Neural progenitor cell (in vitro differentiated cells): ENCODE results near the gene SLC39A1. TPM values are rescaled to one million over a fixed set of nuclear protein-coding genes. Genes with fewer than 3 reads are reported as not detected.

Experiments
- DNase-seq: peaks from one replicate; pipeline ENCODE4 v3.0.0-alpha.2; 2016; ENCODE audit warnings: low spot score
- H2AFZ ChIP-seq: fragments of 200-600 bp; sonication (generic); replicated peaks from 2 replicates; pipeline ENCODE4 v1.6.1; 2016; ENCODE audit warnings: antibody characterized with exemption
- H3F3A ChIP-seq: fragments of 200-600 bp; sonication (generic); 2 replicates; pipeline ENCODE4 v1.6.1; 2016; ENCODE audit warnings: antibody characterized with exemption, low read depth
- H3K27ac ChIP-seq: fragments of 200-600 bp; sonication (generic); 2 replicates; pipeline ENCODE4 v1.5.1; 2016; ENCODE audit warnings: mild to moderate bottlenecking
- H3K27me3 ChIP-seq: fragments of 200-600 bp; sonication (generic); 2 replicates; pipeline ENCODE4 v1.6.1; 2016; ENCODE audit warnings: mild to moderate bottlenecking, moderate library complexity
- H3K36me3 ChIP-seq: fragments of 200-600 bp; sonication (generic); 2 replicates; pipeline ENCODE4 v1.5.1; 2016
- H3K4me1 ChIP-seq: fragments of 200-600 bp; sonication (generic); 2 replicates; pipeline ENCODE4 v1.6.1; 2016; ENCODE audit warnings: mixed run types
- H3K4me2 ChIP-seq: fragments of 200-600 bp; sonication (generic); 2 replicates; pipeline ENCODE4 v1.6.1; 2016
- H3K4me3 ChIP-seq: fragments of 200-600 bp; sonication (generic); 2 replicates; pipeline ENCODE4 v1.5.1; 2016
- H3K79me2 ChIP-seq: fragments of 200-600 bp; sonication (generic); 2 replicates; pipeline ENCODE4 v1.6.1; 2016; ENCODE audit warnings: low read depth
- H3K9ac ChIP-seq: fragments of 200-600 bp; sonication (generic); 2 replicates; pipeline ENCODE4 v1.6.1; 2016
- H3K9me3 ChIP-seq: fragments of 200-600 bp; sonication (generic); 2 replicates; pipeline ENCODE4 v1.5.1; 2016; ENCODE audit warnings: low read depth
- H4K20me1 ChIP-seq: fragments of 200-600 bp; sonication (generic); 2 replicates; pipeline ENCODE4 v1.6.1; 2016; ENCODE audit warnings: low read depth
- H3K27ac Mint-ChIP-seq: 3 replicates; pipeline ENCODE4 v1.8.0; 2021; ENCODE audit warnings: mixed read lengths
- H3K27me3 Mint-ChIP-seq: 2 replicates; pipeline ENCODE4 v1.8.0; 2022; ENCODE audit warnings: low read depth, mild to moderate bottlenecking, inconsistent platforms, moderate library complexity, mixed read lengths; ENCODE audit not compliant: insufficient read depth
- H3K36me3 Mint-ChIP-seq: 3 replicates; pipeline ENCODE4 v1.8.0; 2021; ENCODE audit warnings: mixed read lengths
- H3K4me1 Mint-ChIP-seq: 3 replicates; pipeline ENCODE4 v1.8.0; 2021; ENCODE audit warnings: mixed read lengths
- H3K4me3 Mint-ChIP-seq: 3 replicates; pipeline ENCODE4 v1.8.0; 2021; ENCODE audit warnings: mild to moderate bottlenecking, moderate library complexity, mixed read lengths
- H3K9me3 Mint-ChIP-seq: 3 replicates; pipeline ENCODE4 v1.8.0; 2020; ENCODE audit warnings: mixed read lengths
- EZH2 ChIP-seq: fragments of 200-600 bp; sonication (generic); IDR thresholded peaks from 2 replicates; pipeline ENCODE4 v1.6.1; 2017; ENCODE audit warnings: antibody characterized with exemption, mild to moderate bottlenecking, moderate library complexity
- EZH2phosphoT487 ChIP-seq: fragments of 200-600 bp; sonication (generic); IDR thresholded peaks from 2 replicates; pipeline ENCODE4 v1.6.1; 2017; ENCODE audit warnings: antibody characterized with exemption
- total RNA-seq: library from RNA; depleted of rRNA; stranded (reverse); fragments of >200 nt; gene quantifications from 2 replicates; pipeline ENCODE4 v1.2.3, GENCODE V29; 2015; ENCODE audit warnings: low replicate concordance
- TF ChIP-seq, protein P1 (sequence below): fragments of 200-600 bp; sonication (generic); IDR thresholded peaks from 2 replicates; pipeline ENCODE4 v1.5.1; 2017; ENCODE audit warnings: antibody characterized with exemption, mild to moderate bottlenecking

SLC39A1 gene
- total RNA-seq, 1 donor from 2014 or later, result 73.2 TPM

DNA sequence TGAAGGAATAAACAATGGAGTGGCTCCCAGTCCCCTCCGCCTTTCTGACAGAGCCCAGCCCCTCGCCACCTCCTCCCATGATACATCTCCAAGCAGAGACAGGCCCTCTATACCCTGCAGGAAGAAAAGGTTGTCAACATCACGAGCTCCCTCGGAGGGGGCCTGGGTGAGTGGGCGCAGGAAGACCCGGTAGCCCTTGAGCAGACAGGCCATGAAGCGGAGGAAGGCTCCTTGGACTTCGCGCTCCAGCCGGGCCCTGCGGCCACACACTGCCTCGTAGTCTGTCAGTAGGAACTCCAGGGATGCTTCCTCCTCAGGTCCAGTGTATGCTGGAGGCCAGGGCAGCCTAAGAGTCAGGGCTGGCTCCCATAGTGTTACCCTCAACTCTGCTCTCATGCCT is 23.9 kb downstream of the SLC39A1 start:
- H4K20me1 ChIP-seq, result no peaks in the 10 kb centered on the region
- H3K27ac ChIP-seq, result no peak overlapping the region
- no peak overlapping the region for H3K4me2 ChIP-seq
- H2AFZ ChIP-seq, result no peak overlapping the region
- no peaks in the 10 kb centered on the region for H3K27me3 ChIP-seq
- no peak overlapping the region for H3K4me3 ChIP-seq
- no peak for DNase-seq
- peaks cover 1% of the 10 kb centered on the region for H3K79me2 ChIP-seq
- H3K9me3 ChIP-seq, result no peaks in the 10 kb centered on the region
- TF ChIP-seq, protein P1, sequence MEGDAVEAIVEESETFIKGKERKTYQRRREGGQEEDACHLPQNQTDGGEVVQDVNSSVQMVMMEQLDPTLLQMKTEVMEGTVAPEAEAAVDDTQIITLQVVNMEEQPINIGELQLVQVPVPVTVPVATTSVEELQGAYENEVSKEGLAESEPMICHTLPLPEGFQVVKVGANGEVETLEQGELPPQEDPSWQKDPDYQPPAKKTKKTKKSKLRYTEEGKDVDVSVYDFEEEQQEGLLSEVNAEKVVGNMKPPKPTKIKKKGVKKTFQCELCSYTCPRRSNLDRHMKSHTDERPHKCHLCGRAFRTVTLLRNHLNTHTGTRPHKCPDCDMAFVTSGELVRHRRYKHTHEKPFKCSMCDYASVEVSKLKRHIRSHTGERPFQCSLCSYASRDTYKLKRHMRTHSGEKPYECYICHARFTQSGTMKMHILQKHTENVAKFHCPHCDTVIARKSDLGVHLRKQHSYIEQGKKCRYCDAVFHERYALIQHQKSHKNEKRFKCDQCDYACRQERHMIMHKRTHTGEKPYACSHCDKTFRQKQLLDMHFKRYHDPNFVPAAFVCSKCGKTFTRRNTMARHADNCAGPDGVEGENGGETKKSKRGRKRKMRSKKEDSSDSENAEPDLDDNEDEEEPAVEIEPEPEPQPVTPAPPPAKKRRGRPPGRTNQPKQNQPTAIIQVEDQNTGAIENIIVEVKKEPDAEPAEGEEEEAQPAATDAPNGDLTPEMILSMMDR, result no peak
- TF ChIP-seq EZH2, result no peak
- TF ChIP-seq EZH2phosphoT487, result no peak
- peaks cover 2% of the 10 kb centered on the region for H3K4me1 Mint-ChIP-seq
- no peaks in the 10 kb centered on the region for H3F3A ChIP-seq
- H3K4me3 Mint-ChIP-seq, result no peak overlapping the region
- peaks cover 33% of the 10 kb centered on the region for H3K36me3 Mint-ChIP-seq
- H3K9ac ChIP-seq, result no peak overlapping the region
- H3K9me3 Mint-ChIP-seq, result no peaks in the 10 kb centered on the region
- H3K4me1 ChIP-seq, result no peaks in the 10 kb centered on the region
- H3K27ac Mint-ChIP-seq, result no peak overlapping the region
- H3K27me3 Mint-ChIP-seq, result peaks cover 2% of the 10 kb centered on the region
- no peaks in the 10 kb centered on the region for H3K36me3 ChIP-seq

DNA sequence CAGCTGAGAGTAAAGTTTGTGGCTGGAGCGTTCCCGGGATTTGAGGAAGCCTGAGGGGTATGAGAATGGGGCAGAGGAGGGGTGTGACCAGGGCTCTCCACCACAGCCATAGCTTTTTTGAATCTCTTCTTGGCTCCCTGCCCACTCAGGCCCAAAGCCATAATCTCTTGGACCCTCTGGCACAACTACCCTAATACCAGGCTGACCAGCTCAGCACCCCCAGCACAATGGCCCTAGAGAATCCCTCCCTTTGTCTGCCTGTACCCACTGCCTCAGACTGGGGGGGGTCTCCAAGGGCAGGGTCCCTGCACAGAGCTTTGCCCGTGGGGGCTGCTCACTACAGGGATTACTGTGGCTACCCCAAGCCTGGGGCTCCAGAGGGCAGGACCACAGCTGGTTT is 24.3 kb downstream of the SLC39A1 start:
- Histone ChIP-seq H3K4me1 (no peaks in the 10 kb centered on the region), H3K9me3 (no peaks in the 10 kb centered on the region), H4K20me1 (no peaks in the 10 kb centered on the region), H3K9ac (no peak overlapping the region), H3F3A (no peaks in the 10 kb centered on the region), H3K4me2 (no peak overlapping the region), H3K27me3 (no peaks in the 10 kb centered on the region), H3K27ac (no peak overlapping the region), H3K4me3 (no peak overlapping the region), H2AFZ (no peak overlapping the region), H3K79me2 (no peaks in the 10 kb centered on the region), H3K36me3 (no peaks in the 10 kb centered on the region)
- TF ChIP-seq EZH2phosphoT487, result no peak
- TF ChIP-seq EZH2, result no peak
- TF ChIP-seq, protein P1, result no peak
- H3K36me3 Mint-ChIP-seq, result peaks cover 36% of the 10 kb centered on the region
- no peaks in the 10 kb centered on the region for H3K4me1 Mint-ChIP-seq
- H3K4me3 Mint-ChIP-seq, result no peak overlapping the region
- no peak for DNase-seq
- H3K9me3 Mint-ChIP-seq, result no peaks in the 10 kb centered on the region
- peaks cover 2% of the 10 kb centered on the region for H3K27me3 Mint-ChIP-seq
- no peak overlapping the region for H3K27ac Mint-ChIP-seq

DNA sequence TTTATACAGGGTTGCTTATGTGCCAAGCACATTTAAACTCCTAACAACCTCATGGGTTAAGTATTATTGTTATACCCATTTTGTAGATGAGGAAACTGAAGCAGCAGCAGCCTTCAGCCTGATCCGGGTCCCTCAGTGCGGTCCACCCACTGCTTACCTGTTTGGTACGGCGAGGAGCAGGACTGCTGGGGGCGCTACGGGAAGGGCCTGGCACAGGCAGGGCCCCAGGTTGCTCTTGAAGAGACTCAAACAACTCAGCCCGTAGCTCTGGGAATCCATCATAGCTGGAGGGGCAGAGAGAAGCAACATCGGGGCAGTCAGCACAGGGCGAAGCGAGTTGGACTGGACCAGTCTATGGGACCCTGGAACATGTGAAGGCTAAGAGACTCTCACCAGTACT is 26.0 kb downstream of the SLC39A1 start:
- Mint-ChIP-seq H3K27ac (no peak overlapping the region), H3K4me3 (no peak overlapping the region), H3K36me3 (peaks cover 33% of the 10 kb centered on the region)

More for the DNA sequence above, 26.0 kb downstream of the SLC39A1 start:
- Histone ChIP-seq H3K9me3 (no peaks in the 10 kb centered on the region), H3K27me3 (no peaks in the 10 kb centered on the region), H3K9ac (no peak overlapping the region), H3K4me1 (no peaks in the 10 kb centered on the region), H3K4me3 (no peak overlapping the region), H3K36me3 (no peaks in the 10 kb centered on the region), H4K20me1 (no peaks in the 10 kb centered on the region), H3K4me2 (no peak overlapping the region), H3F3A (no peaks in the 10 kb centered on the region), H3K27ac (no peak overlapping the region), H2AFZ (no peak overlapping the region), H3K79me2 (no peaks in the 10 kb centered on the region)
- Mint-ChIP-seq H3K27me3 (peaks cover 2% of the 10 kb centered on the region), H3K9me3 (no peaks in the 10 kb centered on the region), H3K4me1 (no peaks in the 10 kb centered on the region)
- TF ChIP-seq, protein P1, result no peak
- TF ChIP-seq EZH2phosphoT487 (no peak), EZH2 (no peak)
- DNase-seq, result no peak
